ENCODE measurements around the gene FOXJ1. TPM values are rescaled to one million over a fixed set of nuclear protein-coding genes. Genes with fewer than 3 reads are reported as not detected.

The FOXJ1 gene
- total RNA-seq, 4 donors from 2014 or later: 1.1 to 6.5 (median 5.7) TPM

DNA sequence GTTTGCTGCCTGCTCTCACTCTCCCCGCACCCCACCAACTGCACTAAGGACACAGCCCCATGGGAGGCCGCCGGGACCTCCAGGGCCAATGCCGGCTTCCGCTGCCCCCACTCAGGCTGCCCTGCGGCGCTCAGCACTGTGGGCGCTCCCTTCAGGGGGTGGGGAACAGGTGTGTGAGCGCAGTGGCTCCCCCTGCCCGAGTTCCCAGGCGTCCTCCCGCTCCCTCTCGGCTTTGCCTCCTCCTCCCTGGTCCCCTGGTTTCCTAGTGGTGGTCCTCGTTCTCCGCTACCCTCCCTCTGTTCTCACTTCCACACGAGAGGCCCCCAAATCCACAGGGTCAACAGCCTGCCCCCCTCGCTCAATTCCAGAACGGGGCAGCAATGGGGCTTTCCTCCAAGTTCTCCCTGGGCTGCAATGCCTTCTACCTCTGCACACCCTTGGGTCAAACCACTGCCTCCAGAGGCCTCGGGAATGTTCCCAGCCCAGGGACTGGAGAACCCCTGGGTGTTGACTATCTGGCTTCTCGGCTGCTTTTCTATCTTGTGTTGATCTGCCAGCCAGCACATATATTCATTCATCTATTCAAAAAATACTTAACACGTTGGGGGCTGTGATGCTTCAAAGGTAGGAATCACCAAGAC is 9.9 kb downstream of the FOXJ1 start:
- 80% methylated on average over 21 of the region's 21 CpGs for WGBS, 2 donors
- H3K4me1 ChIP-seq: peaks cover 7 to 12% of the 10 kb centered on the region in 2 donors
- no peaks in the 10 kb centered on the region for H3K27me3 ChIP-seq
- H3K9me3 ChIP-seq: no peaks in the 10 kb centered on the region
- H3K27ac ChIP-seq: no peak overlapping the region
- intact Hi-C loops (cut with DNase I): no loop called here
- TF ChIP-seq, protein P1, sequence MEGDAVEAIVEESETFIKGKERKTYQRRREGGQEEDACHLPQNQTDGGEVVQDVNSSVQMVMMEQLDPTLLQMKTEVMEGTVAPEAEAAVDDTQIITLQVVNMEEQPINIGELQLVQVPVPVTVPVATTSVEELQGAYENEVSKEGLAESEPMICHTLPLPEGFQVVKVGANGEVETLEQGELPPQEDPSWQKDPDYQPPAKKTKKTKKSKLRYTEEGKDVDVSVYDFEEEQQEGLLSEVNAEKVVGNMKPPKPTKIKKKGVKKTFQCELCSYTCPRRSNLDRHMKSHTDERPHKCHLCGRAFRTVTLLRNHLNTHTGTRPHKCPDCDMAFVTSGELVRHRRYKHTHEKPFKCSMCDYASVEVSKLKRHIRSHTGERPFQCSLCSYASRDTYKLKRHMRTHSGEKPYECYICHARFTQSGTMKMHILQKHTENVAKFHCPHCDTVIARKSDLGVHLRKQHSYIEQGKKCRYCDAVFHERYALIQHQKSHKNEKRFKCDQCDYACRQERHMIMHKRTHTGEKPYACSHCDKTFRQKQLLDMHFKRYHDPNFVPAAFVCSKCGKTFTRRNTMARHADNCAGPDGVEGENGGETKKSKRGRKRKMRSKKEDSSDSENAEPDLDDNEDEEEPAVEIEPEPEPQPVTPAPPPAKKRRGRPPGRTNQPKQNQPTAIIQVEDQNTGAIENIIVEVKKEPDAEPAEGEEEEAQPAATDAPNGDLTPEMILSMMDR (IDR thresholded peaks at IDR 0.05): no peak
- TF ChIP-seq POLR2A (IDR thresholded peaks at IDR 0.05): no peak
- no peak for DNase-seq
- H3K4me3 ChIP-seq (replicated peaks in 1 of 3): no peak overlapping the region
- H3K36me3 ChIP-seq: no peaks in the 10 kb centered on the region

DNA sequence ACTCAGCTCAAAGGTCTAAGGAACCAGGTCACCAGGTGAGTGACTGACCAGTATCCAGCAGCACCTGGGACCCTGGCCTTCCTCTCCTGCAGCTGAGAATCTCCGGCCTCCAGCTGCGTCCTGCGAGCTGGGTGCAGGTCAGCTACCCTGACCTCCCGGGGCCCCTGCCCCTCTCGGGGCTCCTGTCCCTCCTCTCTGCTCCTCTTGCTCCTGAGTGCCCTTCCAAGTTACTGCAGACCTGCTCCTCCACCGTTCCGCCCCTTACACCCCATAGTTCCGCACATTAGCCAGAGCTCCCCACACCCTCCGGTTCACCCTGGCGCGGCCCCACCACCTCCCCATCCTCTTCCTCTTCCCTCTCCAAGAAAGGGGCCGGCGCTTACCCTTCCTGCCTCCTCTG is 10.6 kb downstream of the FOXJ1 start:
- H3K4me3 ChIP-seq (replicated peaks in 1 of 3): no peak overlapping the region
- no peaks in the 10 kb centered on the region for H3K9me3 ChIP-seq
- no peaks in the 10 kb centered on the region for H3K36me3 ChIP-seq
- H3K27ac ChIP-seq: no peak overlapping the region
- DNase-seq: no peak
- H3K4me1 ChIP-seq: peaks cover 7 to 12% of the 10 kb centered on the region in 2 donors
- H3K27me3 ChIP-seq: no peaks in the 10 kb centered on the region
- TF ChIP-seq, protein P1 (IDR thresholded peaks at IDR 0.05): no peak
- no peak for TF ChIP-seq POLR2A (IDR thresholded peaks at IDR 0.05)
- 68 to 71% methylated on average over 13 of the region's 13 CpGs for WGBS, 2 donors
- intact Hi-C loops (cut with DNase I): no loop called here

DNA sequence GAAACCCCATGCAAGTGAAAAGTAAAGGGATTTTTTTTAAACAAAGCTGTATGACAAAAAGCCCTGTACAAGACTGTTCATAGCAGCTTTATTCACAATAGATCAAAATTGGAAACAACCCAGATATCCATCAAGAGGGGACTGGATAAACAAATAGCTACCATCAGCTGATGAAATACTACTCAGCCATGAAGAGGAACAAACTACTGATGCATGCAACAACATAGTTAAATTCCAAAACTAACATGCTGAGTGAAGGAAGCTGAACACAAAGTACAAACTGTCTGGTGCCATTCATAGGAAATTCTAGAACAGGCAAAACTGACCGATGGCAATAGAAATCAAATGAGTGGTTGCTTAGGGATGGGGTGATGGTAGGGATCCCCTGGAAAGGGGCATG is 15.1 kb downstream of the FOXJ1 start:
- no peak for TF ChIP-seq POLR2A (IDR thresholded peaks at IDR 0.05)
- TF ChIP-seq, protein P1 (IDR thresholded peaks at IDR 0.05): no peak
- H3K4me1 ChIP-seq: peaks cover 0 to 7% of the 10 kb centered on the region in 2 donors
- H3K9me3 ChIP-seq: no peaks in the 10 kb centered on the region
- intact Hi-C loops (cut with DNase I): loop anchor here (10.0 kb wide), 1 partner anchor 279 kb away; no protein-coding TSS in a partner anchor
- WGBS, 2 donors: 81 to 88% methylated on average over 1 of the region's 1 CpG
- H3K36me3 ChIP-seq: no peaks in the 10 kb centered on the region
- H3K27ac ChIP-seq: no peak overlapping the region
- H3K27me3 ChIP-seq: no peaks in the 10 kb centered on the region
- no peak for DNase-seq
- H3K4me3 ChIP-seq (replicated peaks in 1 of 3): no peak overlapping the region

DNA sequence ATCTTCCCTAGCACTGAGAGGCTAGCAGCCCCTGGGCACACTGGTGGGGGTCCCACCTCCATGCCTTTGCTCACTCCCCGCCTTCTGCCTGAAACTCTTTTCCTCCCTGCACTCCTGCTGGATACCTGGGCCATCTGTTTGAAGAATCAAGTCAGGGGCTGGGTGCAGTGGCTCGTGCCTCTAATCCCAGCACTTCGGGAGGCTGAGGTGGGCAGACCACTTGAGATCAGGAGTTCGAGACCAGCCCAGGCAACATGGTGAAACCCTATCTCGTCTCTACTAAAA is 15.7 kb downstream of the FOXJ1 start:
- intact Hi-C loops (cut with DNase I): loop anchor here (10.0 kb wide), 1 partner anchor 279 kb away; no protein-coding TSS in a partner anchor

More for the DNA sequence above, 15.7 kb downstream of the FOXJ1 start:
- 59 to 77% methylated on average over 5 of the region's 5 CpGs for WGBS, 2 donors
- Histone ChIP-seq H3K27ac (no peak overlapping the region), H3K4me3 (replicated peaks in 1 of 3) (no peak overlapping the region), H3K4me1 (peaks cover 0 to 7% of the 10 kb centered on the region in 2 donors), H3K27me3 (no peaks in the 10 kb centered on the region), H3K9me3 (no peaks in the 10 kb centered on the region), H3K36me3 (no peaks in the 10 kb centered on the region)
- no peak for DNase-seq
- TF ChIP-seq POLR2A (IDR thresholded peaks at IDR 0.05): no peak
- TF ChIP-seq, protein P1 (IDR thresholded peaks at IDR 0.05): no peak

All from thyroid gland (tissue), 4 donors.